Endothelial cell of umbilical vein (primary cell): ENCODE data around the gene ZBTB7C. TPM values are rescaled to one million over a fixed set of nuclear protein-coding genes. Genes with fewer than 3 reads are reported as not detected.

Experiments
- BruUV-seq: library from RNA; stranded (reverse); fragments of 400-500 nt; replicated peaks from 2 replicates; lab custom pipeline; 2021; lab: Mats Ljungman, UMichigan
- CTCF ChIA-PET: fragments of 300-600, 350-600 bp; sonication (Branson Sonifier 250); formaldehyde crosslinking; loops from one replicate; lab custom pipeline; 2021; ENCODE audit warnings: antibody characterized with exemption, inconsistent platforms; lab: Charles Lee
- POLR2A ChIA-PET: fragments of 300-600, 350-600 bp; sonication (Branson Sonifier 250); formaldehyde crosslinking; loops from one replicate; lab custom pipeline; 2021; ENCODE audit warnings: antibody characterized with exemption, inconsistent platforms; lab: Charles Lee
- DNase-seq: peaks from one replicate; pipeline ENCODE4 v3.0.0-alpha.2; 2011; ENCODE audit warnings: low read depth, low spot score
- FAIRE-seq: peaks from 2 replicates; lab custom pipeline; 2011; peaks lifted over from hg19 to GRCh38; lab: Jason Lieb, UNC
- H2AFZ ChIP-seq: 2 replicates; pipeline ENCODE4 v1.6.0; 2012; ENCODE audit warnings: low read depth, low read length, control low read depth, inconsistent platforms
- H3K27ac ChIP-seq: 2 replicates; pipeline ENCODE4 v1.5.1; 2011; ENCODE audit warnings: low read depth, mild to moderate bottlenecking, control low read depth, low read length, moderate library complexity; ENCODE audit not compliant: insufficient read depth
- H3K27me3 ChIP-seq, 2 experiments: 2 replicates each; pipeline versions ENCODE4 v1.6.0 to v1.6.1; 2011; ENCODE audit warnings: low read length in 2 of 2, mixed read lengths in 1 of 2; ENCODE audit not compliant: control insufficient read depth in 2 of 2, insufficient read depth in 2 of 2
- H3K36me3 ChIP-seq, 2 experiments: 2 replicates in 1 of 2; 3 replicates in 1 of 2; pipeline ENCODE4 v1.5.1; 2011; ENCODE audit warnings: low read length in 2 of 2, mild to moderate bottlenecking in 1 of 2, moderate library complexity in 1 of 2; ENCODE audit not compliant: control insufficient read depth in 2 of 2, insufficient read depth in 2 of 2; ENCODE audit errors: extremely low read depth in 1 of 2
- H3K4me1 ChIP-seq: 3 replicates; pipeline ENCODE4 v1.5.1; 2011; ENCODE audit warnings: mild to moderate bottlenecking, low read length; ENCODE audit not compliant: control insufficient read depth, insufficient read depth; ENCODE audit errors: extremely low read depth
- H3K4me2 ChIP-seq: 2 replicates; pipeline ENCODE4 v1.6.1; 2011; ENCODE audit warnings: low read length, control low read depth, mixed read lengths; ENCODE audit not compliant: insufficient read depth
- H3K4me3 ChIP-seq, 3 experiments: fragments of 200-600 bp in 1 of 3; sonication (generic), shearing (Covaris generic) in 1 of 3; replicated peaks in 1 of 3; 2 replicates each; pipeline ENCODE4 v1.5.1; 2011 to 2016; ENCODE audit warnings: control low read depth in 3 of 3, low read length in 3 of 3, mild to moderate bottlenecking in 2 of 3, inconsistent platforms in 1 of 3, low read depth in 1 of 3, moderate library complexity in 1 of 3; ENCODE audit not compliant: insufficient read depth in 1 of 3
- H3K79me2 ChIP-seq: 2 replicates; pipeline ENCODE4 v1.6.0; 2012; ENCODE audit warnings: low read length, inconsistent platforms; ENCODE audit not compliant: control insufficient read depth, insufficient read depth
- H3K9ac ChIP-seq: replicated peaks from 2 replicates; pipeline ENCODE3; 2011; ENCODE audit warnings: low read length, control low read depth; ENCODE audit not compliant: insufficient read depth; ENCODE audit errors: extremely low read depth
- H3K9me1 ChIP-seq: replicated peaks from 3 replicates; pipeline ENCODE4 v1.6.0; 2011; ENCODE audit warnings: mild to moderate bottlenecking, low read length; ENCODE audit not compliant: control insufficient read depth, insufficient read depth; ENCODE audit errors: extremely low read depth
- H3K9me3 ChIP-seq: replicated peaks from 2 replicates; pipeline ENCODE4 v1.5.1; 2012; ENCODE audit warnings: low read length, inconsistent platforms; ENCODE audit not compliant: control insufficient read depth, insufficient read depth
- H4K20me1 ChIP-seq: replicated peaks from 2 replicates; pipeline ENCODE3; 2011; ENCODE audit warnings: mild to moderate bottlenecking, low read length; ENCODE audit not compliant: control insufficient read depth, insufficient read depth; ENCODE audit errors: extremely low read depth
- EZH2 ChIP-seq: IDR thresholded peaks from 2 replicates; pipeline ENCODE4 v1.6.1; 2012; ENCODE audit warnings: borderline replicate concordance, low read depth, mild to moderate bottlenecking, moderate library complexity, low read length, inconsistent platforms; ENCODE audit not compliant: severe bottlenecking
- FOS ChIP-seq: IDR thresholded peaks from 2 replicates; pipeline ENCODE4 v1.6.1; 2011; ENCODE audit warnings: mild to moderate bottlenecking, low read length, moderate library complexity, borderline replicate concordance; ENCODE audit not compliant: insufficient read depth
- GATA2 ChIP-seq: IDR thresholded peaks from 2 replicates; pipeline ENCODE4 v1.7.0; 2011; ENCODE audit warnings: low read depth, mild to moderate bottlenecking, moderate library complexity, mixed read lengths, low read length; ENCODE audit not compliant: insufficient read length, insufficient read depth
- JUN ChIP-seq: IDR thresholded peaks from 2 replicates; pipeline ENCODE4 v1.6.1; 2011; ENCODE audit warnings: borderline replicate concordance, low read depth; ENCODE audit not compliant: insufficient read length, insufficient read depth
- MYC ChIP-seq: IDR thresholded peaks from one replicate; pipeline ENCODE4 v1.6.1; 2011; ENCODE audit warnings: mild to moderate bottlenecking, low read depth, low read length
- POLR2A ChIP-seq: IDR thresholded peaks from 2 replicates; pipeline ENCODE4 v1.6.1; 2012; ENCODE audit warnings: low read depth, mild to moderate bottlenecking, control low read depth, low read length
- POLR2AphosphoS5 ChIP-seq: IDR thresholded peaks from 2 replicates; pipeline ENCODE4 v1.6.1; 2012; ENCODE audit warnings: low read depth, mild to moderate bottlenecking, control low read depth, low read length, moderate library complexity; ENCODE audit not compliant: insufficient read depth
- dilution Hi-C: fragments of 300-500 bp; cut with MboI; formaldehyde crosslinking; loops from one replicate; pipeline ENCODE4 v1.15.0; 2019; ENCODE audit warnings: low sequenced_read_pairs; ENCODE audit not compliant: extremely low pct_ligation_motif_present
- intact Hi-C: fragments of 100-400 bp; cut with micrococcal nuclease; formaldehyde crosslinking; loops from one replicate; pipeline ENCODE4 v1.10.0; 2022
- polyA plus RNA-seq, 4 experiments: library from polyadenylated mRNA; depleted of rRNA in 3 of 4; stranded (reverse) in 3 of 4; unstranded in 1 of 4; fragments of >200 nt; gene quantifications; 2 replicates each; pipeline versions ENCODE4 v1.2.1 to v1.2.3, GENCODE V29; 2011 to 2012; ENCODE audit warnings: missing spikeins in 1 of 4
- total RNA-seq: library from RNA; stranded (reverse); gene quantifications from 2 replicates; pipeline ENCODE4 v1.2.3, GENCODE V29; 2021
- TF ChIP-seq, protein P1 (sequence below), 2 donors: IDR thresholded peaks; 1 replicate in 1 of 2; 2 replicates in 1 of 2; pipeline ENCODE4 v1.5.1; 2011; ENCODE audit warnings: low read length in 2 of 2, mild to moderate bottlenecking in 2 of 2, moderate library complexity in 2 of 2, control low read depth in 1 of 2, inconsistent platforms in 1 of 2, low read depth in 1 of 2; ENCODE audit not compliant: insufficient read depth in 1 of 2; ENCODE audit errors: extremely low read depth in 1 of 2
- TF ChIP-seq, protein P2 (sequence below): IDR thresholded peaks from 2 replicates; pipeline ENCODE4 v1.6.1; 2011; ENCODE audit not compliant: insufficient read depth, insufficient read length

The ZBTB7C gene
- total and polyA plus RNA-seq, 2 donors (not counting 3 experiments of a cell fraction or from before 2014, with no cell fraction given): not detected

DNA sequence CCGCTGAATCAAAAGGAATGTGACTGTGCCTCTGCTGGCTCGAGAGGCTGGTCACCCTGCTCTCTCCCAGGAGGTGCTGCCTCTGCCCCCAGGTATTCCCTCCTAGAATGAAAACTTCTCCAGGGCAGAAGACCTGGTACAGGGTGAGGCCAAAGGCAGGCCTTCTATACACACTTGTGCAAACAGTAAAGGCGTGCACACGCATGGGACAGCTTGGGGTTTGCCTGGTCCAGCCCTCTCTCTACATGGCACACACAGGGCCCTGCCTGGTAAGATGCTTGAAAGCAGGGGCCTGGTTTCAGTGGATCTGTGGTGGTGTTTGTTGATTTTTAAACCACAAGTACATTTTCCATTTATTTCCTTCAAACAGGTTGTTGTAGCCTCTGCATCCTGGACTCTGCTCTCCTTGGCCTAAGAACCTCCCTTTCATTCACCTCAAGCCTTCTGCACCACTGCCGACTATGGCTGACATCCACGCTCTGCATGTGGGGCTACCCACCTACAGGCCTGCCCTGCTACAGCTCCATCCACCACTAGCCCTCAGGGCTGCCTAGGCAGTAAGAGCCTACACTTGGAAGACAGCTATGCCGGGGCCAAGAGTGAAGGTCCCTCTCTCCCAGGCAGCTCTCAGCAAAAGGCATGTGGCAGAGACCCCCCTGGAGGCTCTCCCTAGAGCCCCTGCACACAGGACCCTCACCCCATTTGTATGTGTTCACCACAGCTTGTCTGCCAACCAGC, 190.7 kb downstream of the ZBTB7C start:
- Histone ChIP-seq H3K4me1 (no peaks in the 10 kb centered on the region), H3K36me3 (no peaks in the 10 kb centered on the region), H3K4me2 (no peak overlapping the region), H3K9ac (no peak overlapping the region), H4K20me1 (no peaks in the 10 kb centered on the region), H3K27ac (no peak overlapping the region), H2AFZ (no peak overlapping the region), H3K4me3 (no peak overlapping the region), H3K9me3 (no peaks in the 10 kb centered on the region), H3K79me2 (no peaks in the 10 kb centered on the region), H3K9me1 (no peaks in the 10 kb centered on the region), H3K27me3 (no peaks in the 10 kb centered on the region)
- no peak for FAIRE-seq
- intact Hi-C loops: no loop called here
- TF ChIP-seq, protein P1, sequence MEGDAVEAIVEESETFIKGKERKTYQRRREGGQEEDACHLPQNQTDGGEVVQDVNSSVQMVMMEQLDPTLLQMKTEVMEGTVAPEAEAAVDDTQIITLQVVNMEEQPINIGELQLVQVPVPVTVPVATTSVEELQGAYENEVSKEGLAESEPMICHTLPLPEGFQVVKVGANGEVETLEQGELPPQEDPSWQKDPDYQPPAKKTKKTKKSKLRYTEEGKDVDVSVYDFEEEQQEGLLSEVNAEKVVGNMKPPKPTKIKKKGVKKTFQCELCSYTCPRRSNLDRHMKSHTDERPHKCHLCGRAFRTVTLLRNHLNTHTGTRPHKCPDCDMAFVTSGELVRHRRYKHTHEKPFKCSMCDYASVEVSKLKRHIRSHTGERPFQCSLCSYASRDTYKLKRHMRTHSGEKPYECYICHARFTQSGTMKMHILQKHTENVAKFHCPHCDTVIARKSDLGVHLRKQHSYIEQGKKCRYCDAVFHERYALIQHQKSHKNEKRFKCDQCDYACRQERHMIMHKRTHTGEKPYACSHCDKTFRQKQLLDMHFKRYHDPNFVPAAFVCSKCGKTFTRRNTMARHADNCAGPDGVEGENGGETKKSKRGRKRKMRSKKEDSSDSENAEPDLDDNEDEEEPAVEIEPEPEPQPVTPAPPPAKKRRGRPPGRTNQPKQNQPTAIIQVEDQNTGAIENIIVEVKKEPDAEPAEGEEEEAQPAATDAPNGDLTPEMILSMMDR (IDR thresholded peaks at IDR 0.05; ENCODE audit: extremely low read depth in 1 of 2, insufficient read depth in 1 of 2, low read depth in 1 of 2, low read length in 2 of 2): no peak
- no peak for TF ChIP-seq MYC
- no peak for TF ChIP-seq FOS
- no peak for TF ChIP-seq GATA2
- TF ChIP-seq, protein P2, sequence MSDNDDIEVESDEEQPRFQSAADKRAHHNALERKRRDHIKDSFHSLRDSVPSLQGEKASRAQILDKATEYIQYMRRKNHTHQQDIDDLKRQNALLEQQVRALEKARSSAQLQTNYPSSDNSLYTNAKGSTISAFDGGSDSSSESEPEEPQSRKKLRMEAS: no peak
- no peak for TF ChIP-seq JUN
- TF ChIP-seq EZH2: no peak
- no peak for TF ChIP-seq POLR2A
- TF ChIP-seq POLR2AphosphoS5: no peak
- no TSS peak for BruUV-seq
- no peak for DNase-seq
- POLR2A ChIA-PET: no interaction called here
- CTCF ChIA-PET: no interaction called here
- dilution Hi-C loops: no loop called here
